Measurements from ENCODE around the gene PCK1.

The PCK1 gene

DNA sequence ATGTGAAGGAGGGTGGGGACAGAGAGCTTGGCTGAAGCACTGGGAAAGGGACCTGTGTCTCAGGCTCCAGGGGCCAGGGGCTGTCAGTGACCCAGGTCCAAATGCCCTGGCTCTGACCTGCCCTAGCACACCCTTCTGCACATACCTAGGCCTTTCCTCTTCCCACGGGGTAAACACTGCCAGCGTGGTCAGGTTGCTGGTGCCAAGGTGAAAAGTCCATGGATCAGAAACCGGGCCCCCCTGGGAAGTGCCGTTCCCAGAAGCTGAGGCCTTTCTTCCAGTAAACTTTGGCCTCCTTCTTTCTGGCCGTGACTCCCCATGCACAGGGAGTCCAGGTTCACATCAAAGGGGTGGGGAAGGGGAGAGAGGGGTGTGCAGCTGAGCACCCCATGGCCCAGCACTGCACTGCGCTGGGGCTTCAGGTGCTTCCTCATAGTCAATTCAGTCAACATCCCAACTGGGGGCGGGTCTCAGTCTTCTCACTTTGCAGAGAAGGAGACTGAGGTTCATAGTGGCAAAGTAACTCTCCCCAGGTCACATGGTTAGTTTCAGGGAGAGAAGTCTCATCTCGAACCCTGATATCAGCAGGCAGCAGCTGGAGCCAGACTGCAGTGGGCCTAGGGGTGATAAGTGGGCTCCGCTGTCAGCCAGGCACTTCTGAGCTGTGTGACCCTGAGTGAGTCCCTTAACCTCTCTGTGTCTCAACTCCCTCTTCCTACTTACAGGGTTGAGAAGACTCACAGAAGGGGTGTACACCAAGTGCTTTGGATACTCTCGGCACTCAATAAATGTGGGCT, 17.0 kb downstream of the PCK1 start:
- DNase-seq (ENCODE audit: low read depth), result no peak

DNA sequence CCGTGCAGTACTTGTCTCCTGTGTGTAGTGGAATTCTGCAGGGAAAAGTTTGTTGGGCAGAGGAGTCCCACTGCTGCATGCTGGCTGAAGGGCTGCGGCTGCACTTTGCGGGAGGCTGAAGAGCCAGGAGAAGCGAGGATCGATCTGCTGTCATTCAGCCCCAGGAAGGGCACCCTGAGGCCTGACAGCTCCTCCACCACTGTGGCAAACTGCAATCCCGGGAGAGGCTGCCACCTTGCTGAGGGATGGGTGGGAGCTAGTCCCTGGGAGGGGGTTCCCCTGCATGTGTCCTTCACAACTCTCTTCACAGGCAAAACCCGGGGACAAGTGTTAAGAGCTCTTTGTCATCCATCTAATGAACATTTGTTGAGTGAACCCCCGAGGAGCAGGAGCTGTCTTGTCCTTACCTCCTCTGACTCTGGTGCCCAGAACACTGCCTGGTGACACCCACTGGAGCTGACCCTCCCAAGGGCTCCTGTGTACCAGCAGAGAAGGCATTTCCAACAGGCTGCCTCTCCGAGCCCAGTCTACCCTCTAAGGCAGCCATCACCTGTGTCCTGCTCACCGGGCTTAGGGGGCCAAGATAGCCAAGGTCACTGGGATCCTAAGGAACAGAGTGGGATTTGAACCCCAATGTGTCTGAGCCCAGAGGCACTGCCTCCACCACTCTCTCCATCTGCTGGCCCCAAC, 17.7 kb downstream of the PCK1 start:
- no peak for DNase-seq (ENCODE audit: low read depth)

DNA sequence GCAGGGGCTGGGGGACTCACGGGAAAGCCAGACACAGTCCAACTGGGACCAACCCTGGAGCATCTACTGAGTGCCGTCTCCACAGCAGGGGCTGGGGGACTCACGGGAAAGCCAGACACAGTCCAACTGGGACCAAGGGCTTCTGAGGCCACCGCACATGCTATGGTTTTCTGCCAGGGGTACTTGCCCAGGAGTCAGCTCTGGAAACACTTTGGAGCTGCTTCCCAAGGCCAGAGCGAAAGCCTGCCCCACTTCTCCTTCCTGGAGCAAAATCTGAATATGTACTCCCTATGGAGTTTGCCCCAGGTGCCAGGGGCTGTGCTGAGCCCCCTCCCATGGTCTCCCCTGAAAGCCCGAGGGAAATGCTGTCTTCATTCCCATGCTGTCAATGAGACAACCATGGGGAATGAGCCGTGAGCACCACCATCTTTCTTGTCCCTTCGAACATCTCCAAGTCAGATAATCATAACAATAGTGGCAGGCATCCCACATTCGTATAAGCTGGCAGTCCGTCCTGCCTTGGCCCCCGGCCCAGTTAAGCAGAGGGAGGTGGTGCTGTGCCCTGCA, 18.5 kb downstream of the PCK1 start:
- no peak for DNase-seq (ENCODE audit: low read depth)

DNA sequence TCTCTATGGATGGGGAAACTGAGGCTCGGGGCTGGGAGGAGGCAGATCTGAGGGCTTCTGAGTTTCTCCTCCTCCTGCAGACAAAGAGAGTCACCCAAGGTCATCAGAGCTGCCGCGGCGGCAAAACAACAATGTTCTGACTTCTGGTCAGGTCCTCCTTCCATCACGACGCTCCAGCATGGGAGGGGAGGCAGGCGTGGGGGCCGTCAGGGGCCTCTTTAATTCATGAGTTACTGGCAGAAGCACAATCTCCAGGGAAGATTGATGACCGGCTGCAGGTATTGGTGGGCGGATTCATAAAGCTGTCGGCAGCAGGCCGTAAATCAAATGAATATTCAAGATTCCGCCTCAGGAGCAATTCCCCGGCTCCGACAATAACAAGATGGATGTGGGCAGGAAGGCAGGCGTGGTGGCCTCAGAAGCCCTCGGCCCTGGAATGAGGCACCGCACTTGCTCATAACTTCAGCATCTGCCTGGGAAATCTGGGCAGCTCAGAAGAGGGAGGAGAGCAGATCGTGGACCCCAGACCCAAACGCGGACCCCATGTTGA, 19.1 kb downstream of the PCK1 start:
- no peak for DNase-seq (ENCODE audit: low read depth)

DNA sequence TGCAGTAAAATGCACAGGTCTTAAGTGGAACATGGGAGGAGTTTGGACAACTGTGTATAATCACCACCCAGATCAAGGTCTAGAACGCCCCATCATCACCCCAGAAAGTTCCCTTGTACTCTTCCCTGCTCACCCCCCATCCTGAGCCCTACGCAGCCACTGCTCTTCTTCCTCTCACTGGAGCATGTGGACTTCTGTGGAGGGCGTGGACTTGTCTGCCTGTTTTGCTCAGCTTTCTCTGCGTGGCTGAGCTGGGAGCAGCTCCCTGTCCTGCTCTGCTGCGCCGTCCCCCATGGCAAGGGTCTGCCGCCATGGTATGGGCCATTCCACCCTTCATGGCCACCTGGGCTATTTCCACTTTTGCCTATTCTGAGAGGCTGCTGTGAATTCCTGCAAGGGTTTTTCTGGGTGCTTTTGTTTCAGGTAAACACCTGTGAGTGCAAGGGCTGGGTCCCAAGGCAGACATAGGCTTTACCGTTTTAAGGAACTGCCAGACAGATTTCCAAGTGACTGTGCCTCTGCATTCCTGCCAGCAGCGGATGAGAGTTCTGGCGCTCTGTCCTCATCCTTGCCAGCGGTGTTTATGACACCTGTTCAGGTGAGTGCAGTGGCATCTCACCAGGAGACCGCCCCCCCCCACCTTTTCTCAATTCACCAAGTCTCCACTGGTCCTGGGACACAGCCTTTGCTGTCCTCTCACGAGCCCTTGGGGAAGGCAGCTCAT, 19.7 kb downstream of the PCK1 start:
- no peak for DNase-seq (ENCODE audit: low read depth)

DNA sequence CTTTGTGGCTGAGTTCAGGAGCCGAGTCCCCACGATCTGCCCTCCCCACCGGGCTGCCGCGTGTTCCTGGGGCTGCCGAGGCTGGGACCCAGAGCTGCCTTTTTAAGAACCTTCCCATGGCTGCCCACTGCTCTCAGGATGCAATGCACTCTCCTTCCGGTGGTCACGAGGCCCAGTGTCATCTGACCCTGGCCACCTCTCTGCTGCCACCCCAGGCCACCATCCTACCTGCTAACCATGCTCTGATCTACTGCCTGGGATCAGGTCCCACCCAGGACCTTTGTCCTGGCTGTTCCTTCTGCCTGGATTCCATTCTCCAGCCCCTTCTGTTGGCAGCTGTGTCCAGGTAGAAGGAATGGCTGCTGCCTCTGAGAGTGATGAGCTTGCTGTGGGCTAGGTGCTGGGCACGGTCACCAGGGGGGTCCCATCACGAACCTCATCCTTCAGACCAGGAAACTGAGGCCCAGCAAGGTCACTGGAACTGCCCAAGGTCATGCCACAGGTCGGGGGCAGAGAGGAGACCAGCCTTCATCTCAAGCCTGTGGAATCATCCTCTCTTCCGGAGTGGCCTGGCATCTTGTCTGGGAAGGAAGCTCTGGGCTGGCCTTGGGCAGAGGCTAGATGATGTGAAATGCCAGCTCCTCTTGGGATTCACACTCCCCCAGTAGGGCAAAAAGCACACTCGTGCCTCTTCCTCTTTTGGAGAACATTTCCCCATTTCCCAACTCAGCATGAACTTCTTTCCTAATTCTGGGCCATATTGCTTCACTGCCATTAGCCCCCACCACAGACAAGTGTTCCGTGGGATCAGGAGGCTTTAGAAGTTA, 20.5 kb downstream of the PCK1 start:
- DNase-seq (ENCODE audit: low read depth), result no peak

DNA sequence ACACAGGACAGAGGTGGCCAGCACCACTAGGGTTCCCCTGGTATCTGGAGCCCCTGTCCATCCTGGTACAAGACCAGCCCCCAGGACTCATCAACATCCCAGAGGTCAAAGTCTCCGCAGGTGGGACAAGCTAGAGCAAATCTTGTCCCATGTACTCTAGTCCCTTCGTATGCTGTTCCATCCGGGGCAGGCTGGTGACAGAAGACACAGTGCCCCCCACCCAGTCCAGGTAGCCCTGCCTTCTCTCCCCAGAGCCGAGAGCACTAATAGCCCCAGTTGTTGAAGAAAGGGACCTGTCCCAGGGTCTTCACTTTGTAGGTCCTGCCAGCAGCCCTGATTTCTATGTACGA, 21.1 kb downstream of the PCK1 start:
- no peak for DNase-seq (ENCODE audit: low read depth)

DNA sequence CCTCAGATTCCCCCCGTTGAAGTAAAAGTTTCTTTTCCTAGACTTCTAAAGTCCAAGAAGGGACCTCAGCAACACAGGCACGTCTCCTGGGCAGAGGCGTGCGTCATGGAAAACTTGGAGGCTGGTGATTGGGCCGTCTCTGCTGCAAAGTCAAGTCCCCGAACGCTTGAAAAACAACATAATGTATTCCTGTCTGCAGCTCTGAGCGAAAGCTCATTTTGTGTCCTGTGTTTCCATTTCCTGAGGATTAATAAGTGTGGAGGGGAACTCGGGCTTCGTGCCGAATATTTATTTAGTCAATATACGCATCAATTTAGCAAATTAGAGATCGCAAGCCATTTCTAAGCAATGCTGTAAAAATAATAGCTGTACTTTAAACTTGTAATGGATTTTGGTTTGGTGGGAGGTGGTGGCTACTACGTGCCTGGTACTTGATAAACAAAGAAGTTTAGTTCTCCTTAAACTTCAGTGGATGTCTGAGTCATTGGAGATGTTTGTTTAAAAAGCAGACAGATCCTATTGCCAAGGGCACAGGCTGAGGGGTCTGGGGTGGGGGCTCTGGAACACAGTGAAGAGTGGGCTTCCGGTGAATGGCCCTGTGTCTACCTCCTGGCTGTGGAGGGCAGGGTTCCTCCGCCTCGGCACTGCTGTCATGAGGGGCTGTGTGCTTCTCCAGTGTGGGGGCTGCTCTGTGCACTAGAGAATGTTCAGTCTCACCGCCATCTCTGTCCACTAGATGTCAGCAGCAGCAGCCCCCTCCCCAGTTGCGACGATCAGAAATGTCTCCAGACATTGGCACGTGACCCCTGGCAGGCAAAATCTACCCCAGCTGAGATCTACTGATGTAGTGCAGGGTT, 21.8 kb downstream of the PCK1 start:
- no peak for DNase-seq (ENCODE audit: low read depth)

DNA sequence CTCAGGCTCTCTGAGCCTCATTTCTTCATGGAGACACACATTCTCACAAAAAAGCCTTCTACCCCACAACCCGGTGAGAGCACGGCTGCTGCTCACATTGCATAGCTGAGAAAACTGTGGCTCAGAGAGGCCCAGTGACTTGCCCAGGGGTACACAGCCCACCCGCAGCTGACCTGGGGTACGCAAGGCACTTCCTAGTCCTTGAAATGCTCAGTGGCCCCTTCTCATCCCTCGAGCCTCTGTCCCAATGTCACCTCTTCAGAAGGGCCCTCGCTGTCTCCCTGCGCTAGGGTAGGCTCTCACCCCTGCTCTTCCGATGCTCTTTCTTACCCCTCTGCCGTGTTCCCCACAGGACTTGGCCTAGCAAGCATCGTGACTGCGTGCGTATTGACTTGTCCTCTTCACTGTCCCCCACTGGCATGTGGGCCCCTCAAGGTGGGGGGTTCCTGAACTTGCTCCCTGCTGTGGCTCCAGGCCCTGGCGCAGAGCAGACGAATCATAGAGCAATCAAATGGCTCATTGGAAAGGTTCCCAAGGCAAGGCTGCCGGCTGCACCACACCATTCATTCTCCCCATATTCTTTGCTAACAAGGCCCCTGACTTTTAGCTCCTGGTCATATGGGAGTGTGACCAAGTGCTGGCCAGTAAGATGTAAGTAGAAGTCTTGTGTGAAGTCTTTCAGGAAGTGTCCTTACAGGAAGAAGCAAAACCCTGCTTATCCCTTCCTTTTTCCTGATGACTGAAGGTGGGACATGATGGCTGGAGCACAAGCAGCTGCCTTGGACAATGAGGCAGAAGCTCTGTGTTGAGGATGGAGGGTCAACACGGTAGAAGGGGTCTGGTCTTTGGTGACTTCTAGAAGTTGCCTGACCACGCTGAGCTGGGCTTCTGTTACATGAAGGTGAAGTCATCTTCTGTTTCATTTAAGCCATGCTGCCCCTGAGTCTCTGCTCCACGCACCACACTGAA, 22.7 kb downstream of the PCK1 start:
- no peak for DNase-seq (ENCODE audit: low read depth)

DNA sequence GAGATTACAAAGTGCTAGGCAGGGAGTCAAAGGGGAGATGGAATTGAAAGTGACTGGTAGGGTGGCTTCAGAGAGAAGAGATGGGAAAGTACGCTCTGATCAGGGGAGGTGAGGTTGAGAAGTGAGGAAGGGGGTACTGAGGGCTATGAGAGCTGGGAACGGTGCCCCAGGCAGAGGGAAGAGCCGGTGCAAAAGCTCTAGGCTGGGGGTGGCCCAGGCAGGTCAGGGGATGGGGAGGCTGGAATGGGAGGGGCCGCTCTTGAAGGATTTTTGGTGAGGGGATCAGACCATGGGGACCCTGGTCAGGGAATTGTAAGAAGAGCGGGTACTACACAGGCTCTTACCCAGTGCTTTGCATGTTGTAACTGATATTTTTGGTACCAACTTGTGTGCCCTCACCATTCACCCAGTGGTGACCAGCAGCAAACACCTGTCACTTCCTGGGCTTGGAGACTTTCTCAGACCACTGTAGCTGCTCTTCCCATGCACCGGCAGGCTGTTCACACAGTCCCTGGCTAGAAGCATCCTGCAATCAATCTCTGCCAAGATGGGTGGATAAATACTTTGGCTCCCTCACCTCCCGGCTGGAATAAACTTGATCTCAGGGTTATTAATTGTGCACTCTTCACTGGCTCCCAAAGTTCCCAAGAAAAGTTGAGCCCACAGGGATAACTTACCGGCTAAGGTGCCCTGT, 24.0 kb downstream of the PCK1 start:
- DNase-seq (ENCODE audit: low read depth), result no peak

DNA sequence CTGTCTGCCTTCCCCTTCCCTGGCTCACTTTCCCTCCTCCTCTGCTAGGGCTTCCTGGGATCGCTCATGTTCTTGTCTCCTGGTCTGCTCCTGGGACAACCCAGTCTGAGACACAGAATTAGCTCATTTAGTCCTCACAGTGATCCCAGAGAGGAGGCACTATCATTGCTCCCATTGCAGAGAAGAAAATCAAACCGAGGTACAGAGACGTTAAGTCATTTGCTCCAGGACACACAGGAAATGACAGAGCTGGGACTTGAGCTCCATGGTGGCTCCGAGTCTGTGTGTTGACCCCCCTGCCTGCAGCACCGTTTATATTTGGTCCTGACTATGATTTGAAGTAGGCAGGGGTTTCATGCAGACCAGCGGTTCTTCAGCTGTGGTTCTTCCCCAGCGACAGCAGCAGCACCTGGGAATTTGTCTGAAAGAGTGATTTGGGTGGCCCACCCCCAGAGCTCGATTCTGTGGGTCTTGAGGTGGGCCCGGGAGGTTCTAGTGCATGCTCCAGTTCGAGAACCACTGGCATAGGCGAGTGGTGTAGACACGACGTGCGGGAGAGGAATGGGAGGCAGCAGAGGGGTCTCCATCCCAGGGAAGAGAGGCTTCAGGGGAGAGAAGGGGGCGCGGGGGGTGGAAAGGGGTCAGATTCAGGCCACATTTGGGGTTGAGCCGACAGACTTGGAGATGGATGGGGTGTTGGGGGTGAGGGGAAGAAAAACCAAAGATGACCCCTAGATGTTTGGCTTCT, 24.7 kb downstream of the PCK1 start:
- DNase-seq (ENCODE audit: low read depth), result no peak

DNA sequence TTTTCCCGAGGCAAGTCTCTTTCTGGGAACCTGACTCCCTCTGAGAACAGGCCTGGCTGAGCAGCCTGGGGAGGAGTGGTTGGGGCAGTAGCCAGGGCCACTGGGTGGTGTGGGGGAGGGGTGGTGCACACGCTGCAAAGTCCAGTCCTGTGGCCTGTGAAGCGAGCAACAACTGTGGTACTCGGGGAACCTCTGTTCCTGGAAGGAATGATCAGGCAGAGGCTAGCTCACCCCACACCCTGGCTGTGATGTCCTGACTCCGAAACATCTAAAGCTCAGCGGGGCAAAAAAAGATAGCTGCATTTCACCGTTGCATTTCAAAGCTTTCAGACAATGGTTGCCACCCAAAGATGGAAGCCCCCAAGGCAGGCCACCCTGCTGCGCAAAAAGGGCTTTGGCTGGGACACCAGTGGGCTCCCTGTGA, 25.5 kb downstream of the PCK1 start:
- DNase-seq (ENCODE audit: low read depth), result no peak

DNA sequence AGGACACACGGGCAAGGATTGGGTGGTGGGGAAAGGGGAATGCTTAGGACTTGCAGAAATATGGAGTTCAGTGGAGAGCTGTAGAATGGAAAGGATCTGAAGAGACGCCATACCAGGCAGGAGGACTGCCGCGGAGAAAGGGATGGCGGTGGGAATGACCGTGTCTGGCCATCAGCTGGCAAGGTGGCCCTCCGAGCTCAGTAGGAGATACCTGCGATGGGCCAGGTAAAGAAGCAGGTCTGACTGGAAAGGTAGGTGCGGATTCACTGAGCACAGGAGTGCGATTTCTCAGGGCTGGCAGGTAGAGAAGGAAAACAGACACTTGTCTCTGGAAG, 26.0 kb downstream of the PCK1 start:
- DNase-seq (ENCODE audit: low read depth), result no peak

DNA sequence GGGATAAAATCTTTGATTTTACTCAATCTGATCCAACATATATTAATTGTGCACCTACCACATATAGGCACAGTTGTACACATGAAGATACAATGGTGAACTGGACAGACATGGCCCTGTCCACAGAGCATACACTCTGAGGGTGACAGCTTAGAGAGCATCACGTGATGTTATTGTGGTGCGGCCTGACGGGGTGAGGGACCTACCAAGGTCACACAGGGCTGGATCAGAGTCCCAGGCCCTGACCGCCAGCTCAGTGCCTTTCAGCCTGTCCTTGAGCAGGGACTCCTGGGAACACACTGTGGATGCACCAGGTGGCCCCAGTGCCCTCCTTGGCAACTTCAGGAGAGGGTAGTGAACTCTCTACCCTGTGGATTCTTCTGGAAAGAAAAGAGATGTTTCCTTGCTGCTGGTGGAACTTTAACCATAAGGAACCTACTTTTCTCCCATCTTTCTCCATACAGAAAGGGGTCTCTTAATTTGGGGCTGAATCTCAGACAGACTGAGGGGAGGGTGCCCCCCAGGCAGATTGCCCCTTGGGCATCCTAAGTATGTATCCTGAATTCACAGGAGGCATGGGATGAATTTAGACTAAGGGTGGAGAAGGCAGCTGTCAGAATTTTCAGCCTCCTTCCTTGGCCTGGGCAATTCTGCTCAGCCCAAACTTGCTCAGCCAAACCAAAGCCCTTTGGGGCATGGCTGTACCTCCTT, 26.5 kb downstream of the PCK1 start:
- no peak for DNase-seq (ENCODE audit: low read depth)

DNA sequence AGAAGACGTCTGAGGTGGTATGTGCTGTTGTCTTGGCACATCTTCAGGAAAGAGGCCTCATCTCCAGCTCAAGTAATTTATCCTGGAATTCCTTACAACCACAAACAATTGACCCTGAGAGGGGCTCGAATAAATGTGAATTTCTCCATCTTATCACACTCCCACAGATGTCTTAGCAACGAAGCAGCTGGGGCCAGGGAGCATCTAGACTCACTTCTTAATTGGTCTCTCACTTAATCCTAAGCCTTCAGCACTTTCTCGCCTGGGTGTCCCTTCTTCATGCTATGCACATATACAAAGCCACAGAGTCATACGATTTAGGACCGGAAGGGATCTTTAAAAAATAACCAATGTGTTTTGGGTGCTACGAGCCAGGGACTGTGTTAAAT, 27.1 kb downstream of the PCK1 start:
- DNase-seq (ENCODE audit: low read depth), result no peak

DNA sequence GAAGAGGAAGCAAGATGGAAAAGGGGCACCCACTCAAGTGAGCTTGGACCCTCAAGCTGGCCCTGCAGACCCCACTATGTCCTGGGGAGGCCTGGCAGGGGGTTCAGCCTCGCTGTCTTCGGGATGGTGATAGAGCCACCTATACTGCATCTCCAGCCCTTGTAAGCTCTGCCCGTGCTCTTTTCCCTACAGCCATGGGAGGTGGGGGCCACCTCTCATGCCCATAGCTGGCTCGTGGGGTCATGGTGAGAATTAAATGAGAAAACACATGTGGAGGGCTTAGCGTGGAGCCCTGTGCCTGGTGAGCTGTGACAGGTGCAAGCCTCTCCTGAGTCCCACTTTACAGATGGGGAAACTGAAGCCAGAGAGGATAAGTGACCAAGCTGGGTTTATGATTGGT, 27.7 kb downstream of the PCK1 start:
- DNase-seq (ENCODE audit: low read depth), result no peak

DNA sequence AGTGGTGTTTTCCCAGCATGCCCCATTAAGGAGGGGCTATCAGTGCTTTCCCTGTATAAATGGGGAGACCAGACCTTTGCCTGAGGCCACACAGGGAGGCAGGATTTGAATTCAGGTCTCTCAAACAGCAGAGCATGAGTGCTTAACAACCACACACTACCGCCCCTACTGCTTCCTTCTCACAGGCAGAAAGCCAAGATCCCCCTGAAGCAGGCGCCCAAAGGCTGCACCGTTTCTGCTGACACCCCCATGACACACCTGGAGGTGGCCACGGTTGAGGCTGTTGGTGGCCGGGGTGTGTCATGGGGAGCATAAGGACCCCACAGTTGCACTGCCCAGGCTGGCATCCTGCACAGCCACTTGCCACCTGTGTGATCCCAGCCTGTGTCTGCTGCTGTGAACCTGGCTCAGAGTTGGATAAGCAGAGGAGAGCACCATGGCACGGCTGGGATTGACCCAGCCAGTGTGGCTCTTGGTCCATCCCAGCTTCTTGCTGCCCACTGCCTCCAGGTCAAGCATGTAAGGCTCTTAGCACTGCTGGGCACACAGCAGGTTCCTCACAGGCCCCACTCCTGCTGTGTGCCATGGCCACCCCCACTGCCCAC, 28.3 kb downstream of the PCK1 start:
- no peak for DNase-seq (ENCODE audit: low read depth)

Measured in activated T-helper 1 cell treated with Interleukin-2 at 50 U/mL for 16 hours (primary cell).